NCI-H2196 treated with DMSO at 0.1 percent for 48 hours (cell line): ENCODE results near the gene CPVL.

Experiments used
- DNase-seq: peaks from one replicate; lab custom pipeline; 2025; ENCODE audit not compliant: unreplicated experiment; lab: John Stamatoyannopoulos, UW

The CPVL gene

DNA sequence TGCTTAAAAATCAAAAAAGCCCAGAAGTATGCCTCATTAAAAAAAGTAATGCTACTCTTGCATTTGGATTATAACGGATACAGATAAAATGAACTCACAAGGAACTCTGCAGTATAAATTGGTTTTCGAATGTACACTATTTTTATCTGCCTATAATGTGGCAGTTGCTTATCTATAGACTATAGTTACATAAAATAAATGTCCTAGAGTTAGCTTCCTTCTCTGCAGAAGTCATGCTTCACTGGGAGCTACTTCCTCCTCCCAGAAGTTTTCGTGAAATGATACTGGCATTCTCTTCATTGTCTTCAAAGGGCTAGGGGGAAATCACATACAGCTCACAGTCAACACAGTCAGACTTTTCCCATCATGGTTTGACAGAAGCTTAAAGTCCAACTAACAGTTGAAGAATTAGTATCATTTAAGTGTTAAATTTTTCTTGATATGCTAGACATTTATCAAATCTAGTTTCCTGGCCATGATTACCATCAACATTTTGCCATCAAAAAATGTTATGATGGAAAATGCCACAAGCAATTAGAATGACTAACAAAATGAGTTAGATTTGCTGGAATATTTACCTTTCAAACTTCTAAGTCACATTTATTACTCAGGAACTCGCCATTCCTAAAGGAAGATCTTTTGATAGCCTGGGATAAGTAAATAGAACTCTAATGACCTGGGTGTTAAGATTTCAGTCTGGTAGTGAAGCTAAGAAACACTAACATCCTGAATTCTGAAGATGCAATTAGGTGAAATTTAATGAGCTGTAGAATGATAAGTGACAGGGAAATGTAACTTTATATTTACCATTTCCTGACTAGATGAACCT, 100.9 kb downstream of the CPVL start:
- DNase-seq, result no peak

DNA sequence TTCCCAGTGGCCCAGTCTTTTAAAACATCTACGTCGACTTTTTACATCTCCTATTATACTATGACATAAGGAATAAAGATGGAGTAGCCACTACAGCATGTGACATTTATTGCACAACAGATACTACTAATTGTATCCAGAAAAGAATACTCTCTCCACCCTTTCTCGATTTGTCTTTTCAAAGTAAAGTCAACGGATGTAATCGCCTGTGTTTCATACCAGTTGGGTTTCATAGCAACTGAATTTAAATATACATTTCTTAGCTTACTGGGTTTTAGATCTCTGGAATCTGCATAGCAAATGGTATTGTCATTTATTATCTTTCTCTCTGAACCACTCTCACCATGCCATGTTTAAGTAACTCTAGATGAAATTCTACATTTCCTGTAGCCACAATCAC, 101.8 kb downstream of the CPVL start:
- DNase-seq, result no peak

DNA sequence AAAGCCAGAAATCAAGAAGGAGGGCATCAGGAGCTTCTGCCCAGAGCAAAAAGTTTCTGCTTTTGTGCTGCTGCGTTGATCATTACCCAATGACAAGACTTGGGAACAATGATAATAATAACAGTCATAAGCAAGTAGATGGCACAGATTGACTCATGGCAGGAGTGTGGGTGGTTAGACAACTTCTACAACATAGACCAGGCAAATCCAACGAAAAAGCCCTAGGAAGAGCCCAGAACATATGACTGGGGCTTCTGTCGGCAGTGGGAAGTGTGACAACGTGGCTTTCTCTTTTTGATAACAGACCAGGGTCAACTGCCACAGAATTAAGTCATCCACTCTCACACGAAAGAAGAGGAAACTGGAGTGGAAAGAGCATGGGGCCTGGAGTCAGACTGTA, 102.8 kb downstream of the CPVL start:
- no peak for DNase-seq

DNA sequence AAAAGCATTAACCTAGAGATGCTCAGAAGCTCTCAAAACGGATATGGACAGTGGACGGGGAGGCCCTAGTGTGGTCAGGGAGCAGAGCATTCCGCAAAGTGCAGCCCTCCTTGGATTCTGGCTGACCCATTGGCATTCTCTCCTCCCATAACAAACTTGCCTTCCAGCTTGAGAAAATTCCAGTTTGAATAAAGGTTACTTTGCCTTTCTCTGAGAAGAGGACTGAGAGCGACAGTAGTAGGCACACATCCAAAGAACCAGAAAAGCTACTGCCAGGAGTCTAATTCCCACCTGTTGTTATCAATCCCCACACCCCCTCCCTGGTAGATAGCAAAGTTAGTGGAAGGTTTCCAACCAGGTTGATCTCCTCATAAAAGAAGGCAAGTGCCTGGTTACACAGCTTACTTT, 103.5 kb downstream of the CPVL start:
- DNase-seq, result no peak

DNA sequence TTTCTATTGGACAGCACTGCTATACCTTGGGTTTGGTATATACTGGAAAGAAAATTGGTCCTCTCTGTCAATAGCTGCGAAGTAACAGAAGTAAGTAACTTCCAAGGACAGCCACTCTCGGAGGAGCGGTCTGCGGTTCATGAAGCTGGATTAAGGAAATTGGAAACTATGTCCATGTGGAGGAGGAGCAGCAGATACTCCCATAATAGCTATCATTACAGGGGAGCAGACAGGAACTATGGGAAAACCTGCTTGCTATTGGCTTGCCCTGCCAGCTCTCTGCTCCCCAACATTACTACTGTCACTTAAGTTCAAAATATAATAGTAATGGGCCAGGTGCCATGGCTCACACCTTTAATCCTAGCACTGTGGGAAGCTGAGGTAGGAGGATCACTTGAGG, 104.3 kb downstream of the CPVL start:
- no peak for DNase-seq

DNA sequence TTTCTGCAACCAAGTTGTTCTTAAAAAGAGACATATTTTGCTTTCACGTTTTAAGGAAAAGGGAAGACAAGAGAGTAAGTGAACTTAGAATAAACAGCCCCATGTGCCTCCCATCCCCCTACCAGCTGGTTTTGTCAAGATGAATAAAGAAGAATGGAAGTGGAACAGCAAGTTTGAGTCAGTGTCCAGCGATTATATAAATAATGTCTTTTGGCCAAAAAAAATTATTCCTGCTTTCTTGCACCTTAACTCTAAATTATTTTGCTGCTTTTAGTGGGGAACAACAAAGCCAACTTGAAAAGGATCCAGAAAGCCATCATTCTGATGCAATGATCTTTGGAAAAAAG, 105.8 kb downstream of the CPVL start:
- DNase-seq, result no peak

DNA sequence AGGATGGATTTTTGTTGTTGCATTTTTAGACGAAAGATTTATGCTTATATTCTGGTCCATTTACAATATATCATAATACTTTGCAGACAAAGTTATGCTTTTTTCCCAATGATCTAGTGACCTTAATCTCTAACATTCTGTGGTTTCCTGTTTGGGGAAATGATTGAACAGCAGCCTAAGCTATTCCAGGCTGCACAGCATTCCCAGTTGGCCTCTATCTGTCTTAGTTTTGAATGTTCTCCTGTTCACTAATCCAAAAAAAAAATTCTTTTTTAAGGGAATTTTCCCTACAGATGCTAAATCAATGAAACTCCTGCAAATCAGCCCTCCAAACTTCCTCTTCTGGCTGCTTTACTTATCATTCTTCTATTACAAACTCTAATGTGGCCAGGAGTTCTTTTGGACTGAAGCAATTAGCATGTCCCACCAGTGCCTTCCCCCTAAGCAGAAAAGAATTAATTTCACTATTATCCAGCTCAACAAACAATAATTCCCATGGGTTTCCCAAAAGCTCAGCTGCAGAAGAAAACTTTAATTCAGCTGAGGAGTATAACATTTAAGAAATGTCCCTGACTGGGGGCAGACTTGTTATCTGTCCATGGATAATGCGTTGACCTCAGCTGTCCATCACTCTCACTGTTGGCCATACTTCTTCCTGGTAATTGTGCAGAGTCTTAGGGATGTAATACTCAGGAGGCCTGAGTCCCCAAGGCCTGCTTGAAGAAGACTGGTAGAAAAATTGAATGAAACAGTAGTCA, 106.3 kb downstream of the CPVL start:
- no peak for DNase-seq

DNA sequence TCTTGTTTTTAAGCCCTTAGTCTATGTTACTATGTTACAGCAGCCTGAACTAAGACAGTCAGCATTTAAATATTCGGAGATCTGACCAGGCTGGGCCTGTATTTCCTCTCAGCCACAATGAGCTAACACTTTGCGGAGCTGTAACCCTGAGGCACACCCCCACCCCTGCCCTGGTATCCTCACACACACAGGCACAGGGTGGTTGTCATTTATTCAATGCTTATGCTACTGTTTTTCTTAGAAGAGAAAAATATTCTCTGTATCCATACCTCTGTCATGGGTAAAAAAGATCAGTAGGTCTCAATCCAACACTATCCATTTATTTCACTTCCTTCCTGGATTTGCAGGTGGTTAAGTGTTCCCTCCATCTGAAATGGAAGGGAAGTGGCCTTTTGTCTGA, 107.9 kb downstream of the CPVL start:
- DNase-seq, result no peak

DNA sequence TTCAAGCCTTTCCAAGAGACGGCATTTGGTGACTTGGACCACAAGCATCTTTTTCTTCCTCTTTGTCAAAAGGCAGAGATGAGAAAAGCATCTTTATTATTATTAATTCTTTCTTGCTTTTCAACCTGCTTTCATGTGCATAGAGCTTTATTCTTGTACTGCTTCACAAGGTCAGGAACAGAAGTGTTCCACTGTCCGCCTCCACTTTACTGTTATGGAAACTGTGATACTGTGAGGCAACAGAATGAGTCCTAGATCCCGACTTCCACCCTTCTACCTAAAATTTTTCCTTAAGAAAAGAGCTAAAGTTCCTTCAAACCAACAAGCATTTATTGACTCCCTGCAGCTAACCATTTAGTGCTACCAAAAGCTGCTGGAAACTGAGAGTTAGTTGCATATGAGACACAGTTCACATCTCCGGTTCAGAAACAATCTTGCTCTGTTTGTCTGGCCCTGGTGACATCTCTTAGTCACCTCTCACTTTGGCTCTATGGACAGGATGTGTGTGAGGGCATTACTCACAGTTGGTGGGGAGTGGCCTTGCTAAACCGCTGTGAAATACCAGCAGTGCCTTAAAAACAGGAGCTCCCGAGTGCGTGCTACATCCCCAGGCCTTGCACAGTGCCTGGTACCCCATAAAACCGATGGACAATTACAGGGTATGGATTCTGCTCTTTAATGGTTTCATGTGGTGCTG, 111.1 kb downstream of the CPVL start:
- no peak for DNase-seq

DNA sequence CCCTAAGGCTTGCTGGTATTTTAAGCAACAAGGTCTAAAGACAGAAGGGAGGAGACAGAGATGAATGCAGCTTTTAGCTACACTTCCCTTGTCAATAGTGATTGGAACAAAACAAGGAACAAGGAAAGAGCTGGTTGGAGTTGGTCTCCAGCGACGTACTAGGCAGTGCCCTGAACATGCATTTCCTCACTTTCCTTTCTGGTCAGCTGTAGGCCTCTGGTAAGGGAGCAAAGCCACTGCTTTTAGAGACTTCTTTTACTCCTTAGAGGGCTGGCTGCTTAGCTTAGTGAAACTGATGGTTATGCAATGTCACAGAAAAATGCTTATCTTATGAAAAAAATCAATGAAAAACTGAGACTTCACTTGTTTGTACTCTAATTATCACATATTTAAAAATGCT, 112.8 kb downstream of the CPVL start:
- DNase-seq, result no peak

DNA sequence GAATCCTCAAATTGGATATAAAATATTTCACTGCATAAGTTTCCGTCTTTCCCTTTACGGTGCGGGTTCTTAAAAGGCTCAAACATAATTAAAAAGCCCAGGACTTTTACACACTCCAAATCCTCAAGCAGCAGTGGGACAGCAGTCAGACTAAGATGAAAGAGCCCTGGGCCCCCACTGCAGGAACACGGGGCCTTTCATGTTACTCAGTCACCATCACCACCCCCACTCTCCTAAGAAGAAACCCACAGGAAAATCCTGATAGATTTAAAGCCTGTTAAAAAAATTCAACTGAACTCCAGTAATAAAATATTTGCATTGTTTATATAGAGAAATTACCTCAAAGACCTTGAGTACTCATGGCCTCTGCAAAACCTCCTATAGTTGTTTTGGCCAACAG, 114.2 kb downstream of the CPVL start:
- DNase-seq, result no peak

DNA sequence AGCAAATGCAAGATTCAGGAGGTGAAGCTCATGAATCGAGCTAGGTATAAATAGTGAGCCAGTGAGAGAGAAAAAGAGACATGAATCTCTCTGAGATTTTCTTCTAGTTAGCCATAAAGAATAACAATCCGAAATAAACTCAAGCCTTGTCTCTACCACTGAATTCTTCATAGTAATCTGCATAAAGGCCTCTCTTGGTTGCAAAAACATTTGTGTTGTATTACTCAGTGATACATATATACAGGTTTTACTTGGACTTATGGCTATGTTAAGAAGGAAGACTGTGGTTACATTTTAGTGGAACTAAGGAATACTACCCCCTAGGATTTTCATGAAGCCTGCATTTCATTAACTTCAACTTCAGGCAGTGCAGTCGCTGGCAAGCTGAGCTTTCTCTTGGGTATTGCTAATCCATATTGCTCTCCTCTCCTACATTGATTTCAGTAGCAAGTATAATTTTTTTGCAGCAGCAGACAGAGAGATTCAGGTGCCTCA, 115.5 kb downstream of the CPVL start:
- no peak for DNase-seq

DNA sequence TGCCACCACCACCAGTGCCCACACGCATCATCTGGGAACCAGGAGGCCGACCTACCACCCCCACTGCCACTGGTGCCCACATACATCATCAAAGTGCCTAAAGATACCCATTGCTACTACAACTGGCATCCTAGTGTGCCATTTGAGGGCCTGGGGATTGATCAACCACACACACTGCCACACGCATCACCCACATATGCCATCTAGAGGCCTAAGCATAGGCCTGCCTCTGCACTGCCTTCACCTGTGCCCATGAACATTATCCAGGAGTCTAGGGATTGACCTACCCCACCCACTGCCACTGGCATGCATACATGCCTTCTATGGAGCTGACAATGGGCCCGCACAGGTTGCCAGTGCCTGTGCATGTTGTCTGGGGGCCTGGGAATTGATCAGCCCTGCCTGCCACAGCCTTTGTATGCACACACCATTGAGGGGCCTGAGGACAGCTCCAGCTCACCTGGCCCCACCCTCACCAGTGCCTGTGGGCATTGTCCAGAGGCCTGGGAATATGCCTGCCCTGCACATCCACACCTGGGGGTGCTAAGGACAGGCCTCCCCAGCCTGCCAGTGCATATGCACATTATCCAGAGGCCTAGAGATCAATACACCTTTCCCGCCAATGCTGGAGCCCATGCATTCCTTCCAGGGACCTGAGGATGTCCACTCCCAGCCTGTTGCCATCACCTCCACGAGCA, 123.9 kb downstream of the CPVL start:
- DNase-seq, result no peak

DNA sequence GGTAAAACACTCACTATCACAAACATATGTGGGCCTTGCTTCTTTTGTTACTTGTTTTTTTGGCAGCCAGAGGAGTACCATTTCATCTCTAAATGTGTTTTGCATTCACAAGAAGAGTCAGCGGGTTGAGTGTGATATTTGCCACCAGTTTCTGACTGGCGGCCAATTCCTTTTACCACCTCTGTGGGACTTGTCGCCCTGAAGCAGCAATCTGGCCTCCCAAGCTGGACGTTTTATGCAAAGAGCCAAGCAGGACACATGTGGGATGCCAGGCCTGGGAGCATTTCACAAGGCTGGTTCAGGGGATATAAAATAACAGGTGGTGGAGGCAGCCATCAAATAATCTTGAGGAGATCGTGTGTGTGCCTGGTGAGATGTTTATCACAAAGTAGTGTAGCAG, 126.4 kb downstream of the CPVL start:
- DNase-seq, result no peak

DNA sequence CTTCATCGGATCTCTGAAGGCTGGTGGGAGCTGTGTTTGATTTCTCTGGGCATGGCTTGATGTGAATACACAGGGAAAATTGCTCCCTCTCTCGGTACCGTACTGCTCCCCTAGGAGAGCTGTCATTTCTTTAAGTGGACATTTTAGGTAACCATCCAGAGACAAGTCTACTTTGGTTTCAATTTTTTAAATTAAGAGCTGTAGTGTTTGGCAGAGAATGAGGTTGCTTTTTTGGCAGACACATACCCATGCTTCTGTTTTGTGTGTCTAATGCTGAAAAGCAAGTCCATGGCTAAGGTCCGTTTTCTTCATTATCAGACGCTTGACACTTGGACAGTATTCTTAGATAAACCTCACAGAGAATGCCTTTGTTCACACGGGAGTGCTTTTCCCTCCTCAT, 127.0 kb downstream of the CPVL start:
- DNase-seq, result no peak

DNA sequence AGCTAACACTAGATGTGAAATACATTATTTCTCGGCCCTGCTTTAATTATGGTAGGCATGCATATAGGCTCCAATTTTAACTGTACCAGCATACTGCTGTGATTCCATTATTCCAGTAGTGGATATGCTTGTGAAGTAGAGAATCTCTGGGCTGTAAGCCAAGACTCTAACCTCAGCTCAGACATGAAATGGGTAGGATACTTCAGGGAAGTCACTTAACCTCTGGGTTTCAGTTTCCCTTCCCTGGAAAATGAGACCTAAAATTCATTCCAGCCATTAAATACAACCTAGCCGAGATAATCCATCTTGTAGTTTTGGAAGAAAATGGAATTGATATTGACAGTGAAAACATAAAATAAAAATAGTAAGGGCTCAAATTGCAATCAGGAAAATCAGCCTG, 128.6 kb downstream of the CPVL start:
- no peak for DNase-seq

DNA sequence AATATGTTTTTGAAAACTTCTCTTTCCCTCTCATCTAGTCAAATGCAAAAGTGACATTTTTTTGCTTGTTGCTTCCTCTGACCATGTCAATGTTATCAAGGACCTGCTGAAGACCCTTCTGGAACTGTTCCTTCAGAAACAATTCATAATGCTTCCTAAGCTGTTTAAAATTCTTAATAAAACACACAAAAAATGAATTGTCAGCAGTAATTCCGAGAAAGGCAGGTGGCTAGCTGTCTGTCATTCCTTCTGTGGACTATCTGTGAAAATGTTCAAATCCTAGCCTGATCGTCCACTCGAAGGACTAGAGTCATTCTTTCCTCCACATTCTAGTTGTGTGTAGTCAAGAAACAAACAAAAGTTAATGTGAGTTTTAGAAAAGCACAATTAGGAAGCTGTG, 131.6 kb downstream of the CPVL start:
- DNase-seq, result no peak

DNA sequence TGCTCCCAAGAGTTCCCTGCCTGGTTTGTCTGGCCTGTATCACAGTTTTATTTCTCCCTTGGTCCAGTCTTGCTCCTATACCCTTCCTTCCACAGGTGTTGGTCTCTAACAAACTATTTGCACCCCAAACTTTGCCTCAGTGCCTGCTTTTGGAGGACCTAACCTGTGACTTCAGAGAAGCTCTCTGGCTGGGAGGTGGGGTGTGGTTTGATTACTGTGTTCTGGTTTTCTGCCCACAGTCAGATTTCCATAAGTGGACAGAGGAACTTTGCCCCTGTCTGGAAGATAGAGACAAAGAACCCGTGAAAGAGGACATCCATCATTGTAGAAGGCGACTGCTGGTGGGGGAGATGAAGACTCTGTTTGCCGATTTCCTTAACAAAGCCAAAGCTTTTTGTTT, 132.4 kb downstream of the CPVL start:
- DNase-seq, result no peak

DNA sequence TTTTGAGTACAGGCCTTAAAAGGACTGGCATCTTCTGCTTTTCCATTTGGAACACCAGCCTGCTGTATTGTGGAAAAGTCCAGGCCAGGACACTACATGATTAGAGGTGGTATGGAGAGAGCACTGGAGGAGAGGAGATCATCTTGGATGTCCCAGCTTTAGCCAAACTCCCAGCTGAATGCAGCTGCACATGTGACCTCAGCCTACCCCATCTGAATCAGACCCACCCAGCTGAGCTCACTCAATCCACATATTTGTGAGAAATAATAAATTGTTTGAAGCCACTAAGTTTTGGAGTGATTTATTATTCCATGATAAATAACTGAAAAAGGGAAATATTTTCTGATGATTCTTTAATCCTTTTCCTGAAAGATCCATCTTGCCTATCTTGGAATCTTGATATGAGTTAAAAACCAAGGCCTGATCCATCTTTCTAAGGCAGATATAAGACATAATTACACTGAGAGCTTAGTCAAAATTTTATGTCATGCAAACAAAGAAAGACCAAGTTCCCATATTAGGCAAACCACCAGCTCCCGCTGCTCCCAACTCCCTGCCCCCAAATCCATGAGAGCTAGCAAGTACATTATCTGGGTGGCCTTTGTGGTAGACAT, 133.1 kb downstream of the CPVL start:
- no peak for DNase-seq

DNA sequence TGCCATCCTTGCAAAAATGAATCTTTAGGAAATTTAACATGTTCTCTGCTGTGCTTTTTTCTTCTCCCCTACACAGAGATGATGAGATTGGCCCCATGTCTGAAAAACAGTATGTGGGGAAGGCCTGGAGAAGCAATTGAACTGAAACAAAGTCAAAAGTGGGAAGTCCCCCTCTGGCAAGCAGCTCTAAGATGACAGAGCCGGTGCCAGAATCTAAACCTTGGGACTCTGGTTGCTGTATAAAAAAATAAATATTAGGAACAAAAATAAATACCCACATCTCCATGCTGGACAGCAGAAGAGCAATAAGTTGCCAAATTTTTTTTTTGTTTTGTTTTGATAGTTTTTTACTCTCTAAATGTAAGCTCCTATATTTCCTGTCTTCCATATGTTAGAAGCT, 136.4 kb downstream of the CPVL start:
- DNase-seq, result no peak

DNA sequence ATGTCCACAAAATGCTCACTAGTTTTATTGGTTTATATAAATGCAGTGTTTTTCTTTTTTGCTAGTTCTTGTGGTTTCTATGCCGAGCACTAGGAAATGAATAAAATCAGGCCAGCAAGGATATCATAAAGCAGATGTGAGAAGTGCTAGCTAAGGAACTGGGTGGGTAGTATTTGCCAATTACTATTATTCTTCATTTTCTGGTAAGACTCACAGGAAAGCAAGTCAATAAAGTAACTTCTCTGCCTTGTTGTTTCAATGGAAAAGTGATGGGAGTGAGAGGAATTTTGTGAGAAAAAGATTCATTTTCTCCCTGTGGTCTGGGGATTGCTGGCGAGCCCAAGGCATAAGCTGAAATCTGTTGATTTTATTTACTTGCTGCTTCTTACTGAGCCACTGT, 137.7 kb downstream of the CPVL start:
- DNase-seq, result no peak
